SK-MEL-5 (cell line): ENCODE results near the gene SYTL5. TPM values are rescaled to one million over a fixed set of nuclear protein-coding genes. Genes with fewer than 3 reads are reported as not detected.

Experiments
- DNase-seq: peaks from one replicate; pipeline ENCODE4 v3.0.0-alpha.2; 2016; ENCODE audit warnings: low read depth, low spot score
- in situ Hi-C: cut with HindIII; loops from 2 replicates; pipeline ENCODE4 v1.10.0; 2016; ENCODE audit warnings: low sequenced_read_pairs, high pct_unique_total_duplicates, low pct_unique_long_range_greater_than_20kb
- total RNA-seq: library from RNA; depleted of rRNA; stranded (reverse); fragments of >200 nt; shearing (Covaris generic); gene quantifications from 2 replicates; pipeline ENCODE4 v1.2.3, GENCODE V29; 2014

SYTL5 gene
- total RNA-seq, 1 experiment from 2014 or later, result 69.1 TPM

DNA sequence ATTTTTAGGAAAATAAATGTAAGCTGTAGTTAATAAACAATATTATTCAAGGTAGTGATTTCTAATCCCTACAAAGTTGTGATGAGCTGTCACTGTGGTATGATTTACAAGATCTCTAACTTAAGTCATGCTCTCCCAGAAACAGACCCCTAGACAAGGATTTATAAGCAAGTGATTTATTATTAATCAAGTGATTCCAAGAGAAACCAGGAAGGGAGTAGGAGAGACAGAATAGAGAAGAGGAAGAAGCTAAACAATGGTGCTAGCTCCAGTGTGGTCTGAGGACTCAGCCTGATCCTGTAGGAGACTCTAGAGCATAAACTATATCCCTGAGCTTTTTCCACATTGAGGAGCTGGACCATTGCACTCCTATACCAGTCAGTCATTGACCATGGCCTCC, 73.1 kb downstream of the SYTL5 start:
- DNase-seq, result no peak
- in situ Hi-C loops, result no loop called here

DNA sequence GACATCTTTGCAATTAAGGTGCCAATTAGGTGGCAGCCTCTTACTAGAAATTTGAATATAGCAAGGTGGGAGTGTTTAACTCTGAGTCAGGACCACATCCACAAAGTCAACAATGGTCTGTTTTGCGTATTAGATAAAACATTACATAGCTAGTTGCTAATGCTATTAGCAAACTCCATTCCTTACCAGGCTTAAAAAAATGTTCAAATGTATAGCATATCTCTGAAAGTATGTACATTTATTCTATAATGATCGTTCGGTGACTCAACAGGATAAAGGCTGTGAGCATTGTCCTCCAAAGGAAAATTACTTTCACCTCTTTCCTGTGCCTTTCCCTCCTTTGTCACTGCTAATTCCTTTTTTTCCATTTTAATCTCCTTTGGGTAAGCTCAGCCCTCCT, 74.5 kb downstream of the SYTL5 start:
- DNase-seq, result no peak
- in situ Hi-C loops, result no loop called here

DNA sequence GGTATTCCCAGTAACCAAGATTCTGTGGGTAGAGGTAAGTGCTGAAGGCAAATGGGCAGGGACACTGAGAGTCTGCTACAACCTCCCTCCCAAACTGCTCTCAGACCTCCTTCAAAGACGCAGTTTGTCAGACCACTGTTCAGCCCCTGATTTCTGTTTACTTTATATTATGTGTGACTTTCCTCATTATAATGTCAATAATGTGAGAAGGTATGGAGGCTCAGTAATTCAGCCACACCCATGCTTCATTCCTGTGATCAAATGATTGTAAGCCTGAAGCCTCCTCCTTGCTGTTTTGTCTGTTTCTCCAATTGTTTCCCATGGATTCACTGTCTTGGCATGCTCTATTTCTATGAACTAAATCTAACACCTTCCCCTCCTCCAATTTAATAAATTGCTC, 75.6 kb downstream of the SYTL5 start:
- in situ Hi-C loops, result no loop called here
- DNase-seq, result no peak

DNA sequence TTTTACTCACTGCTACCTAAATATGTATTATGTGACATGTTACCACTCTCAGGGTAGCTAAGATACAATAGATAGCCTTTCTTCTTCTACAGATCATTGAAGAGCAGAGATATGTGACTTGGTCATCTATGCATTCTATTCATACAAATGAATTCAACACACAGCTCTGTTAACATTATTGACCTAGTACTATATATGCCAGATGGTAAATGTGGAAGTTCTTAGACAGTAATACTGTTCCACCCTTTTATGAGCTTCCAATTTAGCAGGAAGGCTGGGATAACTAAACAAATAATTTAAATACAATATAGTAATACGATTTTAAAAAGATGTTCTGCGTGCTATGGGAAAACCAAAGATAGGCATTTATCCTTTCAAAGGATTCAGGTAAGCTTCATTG, 76.0 kb downstream of the SYTL5 start:
- in situ Hi-C loops, result no loop called here
- DNase-seq, result no peak

DNA sequence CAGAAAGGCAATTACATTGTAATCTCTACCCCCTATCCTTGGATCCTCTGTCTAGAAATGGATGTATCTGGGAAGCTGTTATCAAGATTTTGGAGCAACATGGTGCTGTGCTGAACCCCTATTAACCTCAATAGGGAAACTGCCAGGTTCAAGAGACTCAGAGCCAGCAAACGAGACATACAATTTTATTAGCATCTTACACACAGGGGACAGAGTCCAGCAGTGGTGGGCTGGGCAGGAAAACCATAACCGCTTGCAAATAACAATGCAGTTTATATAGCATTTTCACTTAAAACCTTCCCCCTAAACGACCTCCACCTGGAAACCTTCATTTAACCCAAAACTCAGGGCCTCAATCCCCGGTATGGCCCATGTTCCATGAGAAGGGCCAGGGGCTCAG, 79.5 kb downstream of the SYTL5 start:
- DNase-seq, result no peak
- in situ Hi-C loops, result no loop called here

DNA sequence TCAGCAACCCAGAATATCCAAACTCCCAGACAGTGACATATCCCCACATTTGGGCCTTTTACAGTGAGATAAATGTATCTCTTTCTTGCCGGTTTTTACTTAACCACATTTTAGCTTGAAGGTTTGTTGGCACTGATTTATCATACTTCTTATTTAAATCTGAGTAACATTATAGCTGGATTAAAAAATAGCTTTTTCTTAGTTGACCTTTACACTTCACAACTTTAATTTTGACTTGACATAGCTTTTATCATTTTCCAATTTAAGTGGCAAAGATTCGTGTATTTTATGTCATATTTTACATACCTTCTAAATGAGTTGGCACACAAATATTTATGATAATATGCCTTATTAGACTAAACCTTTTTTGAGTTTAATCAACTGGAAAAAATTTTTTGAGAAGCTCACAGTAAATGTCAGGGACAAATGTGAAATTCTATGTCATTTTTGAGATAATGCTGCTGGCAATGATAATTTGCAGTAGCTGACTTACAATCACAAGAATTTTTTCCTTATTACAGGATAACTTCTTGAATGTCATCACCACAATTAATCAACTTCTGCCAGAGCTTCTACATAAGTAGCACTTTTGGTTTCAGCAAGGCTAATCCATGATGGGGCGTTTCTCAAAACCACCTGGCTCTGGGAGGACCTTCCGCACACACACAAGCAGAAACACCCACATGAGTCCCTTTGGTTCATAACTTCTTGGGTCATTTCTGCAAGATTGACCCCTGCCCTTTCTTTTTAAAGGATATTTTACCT, 80.3 kb downstream of the SYTL5 start:
- DNase-seq, result no peak
- in situ Hi-C loops, result no loop called here

DNA sequence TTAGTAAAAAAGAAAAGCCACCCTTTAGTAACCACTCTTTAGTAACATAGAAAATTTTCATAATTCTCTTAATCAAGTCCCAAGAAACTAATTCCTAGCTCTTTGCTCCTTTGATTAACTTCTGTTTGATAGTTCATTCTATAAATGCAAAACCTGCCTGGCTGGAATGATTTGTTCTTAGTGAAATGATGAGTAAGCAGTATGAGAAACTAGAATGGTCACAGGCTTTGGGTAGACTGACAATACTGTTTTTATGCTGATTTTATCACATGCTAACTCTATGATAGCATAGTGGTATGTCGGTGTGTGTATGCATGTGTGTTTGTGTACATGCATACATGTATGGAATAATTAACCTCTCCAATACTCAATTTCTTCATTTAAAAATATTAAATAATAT, 81.2 kb downstream of the SYTL5 start:
- DNase-seq, result no peak
- in situ Hi-C loops, result no loop called here

DNA sequence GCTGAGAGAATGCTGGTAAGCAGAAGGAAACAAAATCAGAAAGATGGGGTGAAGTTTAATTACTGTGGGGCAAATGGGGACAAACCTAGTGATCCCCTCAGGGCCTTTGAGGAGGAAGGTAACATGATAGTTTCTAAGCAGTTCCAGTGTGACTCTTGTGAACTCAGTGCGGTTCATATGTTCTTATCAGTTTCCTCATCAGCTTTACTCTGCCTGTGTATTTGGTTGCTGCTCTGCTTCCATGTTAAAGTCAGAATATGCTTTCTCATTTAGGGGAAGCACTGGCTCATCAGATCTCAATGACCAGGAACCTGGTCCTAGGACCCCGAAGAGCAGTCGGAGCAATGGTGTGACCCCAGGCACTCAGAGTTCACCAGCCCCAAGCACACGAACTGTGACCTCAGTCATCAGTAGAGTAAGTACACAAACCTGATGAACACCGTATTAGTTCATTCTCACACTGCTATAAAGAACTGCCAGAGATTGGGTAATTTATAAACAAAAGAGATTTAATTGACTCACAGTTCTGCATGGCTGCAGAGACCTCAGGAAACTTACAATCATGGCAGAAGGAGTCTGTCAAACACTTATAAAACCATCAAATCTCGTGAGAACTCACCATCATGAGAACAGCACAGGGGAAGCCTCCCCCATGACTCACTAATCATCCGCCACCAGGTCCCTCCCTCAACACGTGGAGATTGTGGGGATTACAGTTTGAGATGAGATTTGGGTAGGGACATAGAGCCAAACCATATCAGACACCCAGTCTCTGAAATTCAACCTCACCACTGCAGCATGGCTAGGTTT, 83.0 kb downstream of the SYTL5 start:
- DNase-seq, result peak; percentile 0
- in situ Hi-C loops, result no loop called here

DNA sequence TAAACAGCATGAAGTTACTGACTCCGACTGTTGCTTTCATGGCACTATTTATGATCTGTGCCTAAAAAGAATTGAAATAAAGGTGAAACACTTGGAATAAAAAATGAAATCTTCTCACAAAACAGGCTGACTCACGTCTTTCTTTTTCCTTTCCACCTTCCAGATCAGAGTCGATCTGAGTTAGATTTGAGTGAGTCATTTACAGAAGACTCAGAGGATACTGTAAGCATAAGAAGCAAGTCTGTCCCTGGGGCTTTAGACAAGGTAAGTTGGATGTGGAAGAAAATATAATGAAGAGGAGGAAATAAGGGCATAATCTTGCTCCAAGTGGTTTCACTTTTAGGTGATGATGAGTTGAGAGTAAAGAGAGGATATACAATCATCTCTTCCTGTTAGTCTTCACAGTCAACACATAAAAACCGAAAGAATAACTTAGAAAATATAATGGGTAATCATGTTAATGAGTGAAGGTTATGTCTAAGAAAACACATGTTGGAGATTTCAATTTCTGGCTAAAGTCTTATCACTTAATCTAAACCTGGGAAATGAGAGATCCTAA, 89.7 kb downstream of the SYTL5 start:
- peak; percentile 0 for DNase-seq
- in situ Hi-C loops, result no loop called here

DNA sequence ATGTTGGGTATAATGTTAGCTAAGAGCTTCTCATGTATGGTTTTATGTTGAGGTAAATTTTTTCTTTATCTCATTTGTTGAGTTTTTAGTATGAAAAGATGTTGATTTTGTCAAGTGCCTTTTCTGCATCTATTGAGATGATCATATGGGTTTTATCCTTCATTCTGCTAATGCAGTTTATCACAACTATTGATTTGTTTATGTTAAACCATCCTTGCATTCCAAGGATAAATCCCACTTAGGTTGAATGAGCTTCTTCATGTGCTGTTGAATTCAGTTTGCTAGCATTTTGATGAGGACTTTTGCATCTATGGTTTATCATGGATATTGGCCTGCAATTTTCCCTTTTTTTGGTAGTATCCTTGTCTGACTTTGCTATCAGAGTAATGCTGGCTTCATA, 93.3 kb downstream of the SYTL5 start:
- in situ Hi-C loops, result no loop called here

DNA sequence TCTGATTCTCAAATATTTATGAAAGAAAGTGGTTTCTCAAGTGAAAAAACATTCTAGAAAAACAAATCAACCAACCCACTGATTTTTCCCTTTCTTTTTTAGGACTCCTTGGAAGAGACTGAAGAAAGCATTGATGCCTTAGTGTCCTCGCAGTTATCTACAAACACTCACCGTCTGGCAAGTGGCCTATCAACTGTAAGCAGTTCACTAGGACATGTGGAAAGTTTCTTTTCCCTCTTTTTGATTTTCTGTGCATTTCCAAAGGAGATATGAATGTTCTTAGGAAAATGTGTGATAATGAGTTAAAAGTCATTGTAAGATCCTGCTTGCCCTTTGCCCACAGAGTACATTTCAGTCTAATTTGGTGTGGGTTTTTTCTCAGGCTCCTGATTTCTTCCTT, 95.9 kb downstream of the SYTL5 start:
- in situ Hi-C loops, result no loop called here

More for the DNA sequence above, 93.3 kb downstream of the SYTL5 start:
- no peak for DNase-seq

DNA sequence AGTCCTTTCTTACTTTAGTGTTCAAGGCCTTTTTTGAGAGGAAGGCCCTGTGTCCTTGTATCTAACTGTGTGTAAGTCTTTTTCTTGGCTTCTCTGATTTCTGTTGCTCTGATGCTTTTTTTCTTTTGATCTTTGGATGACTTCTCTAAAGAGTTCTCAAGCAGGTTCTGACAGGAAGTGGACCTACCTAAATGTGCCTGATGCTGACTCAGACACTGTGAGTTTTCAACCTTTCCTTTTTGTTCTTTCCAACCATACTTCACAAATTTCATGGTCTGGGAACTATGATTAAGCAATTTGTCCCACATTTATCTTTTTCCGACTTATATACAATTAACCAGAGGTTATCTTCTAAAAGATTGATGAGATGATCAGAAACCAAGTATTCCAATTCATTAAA, 96.5 kb downstream of the SYTL5 start:
- no peak for DNase-seq
- in situ Hi-C loops, result no loop called here

More for the DNA sequence above, 95.9 kb downstream of the SYTL5 start:
- DNase-seq, result no peak

DNA sequence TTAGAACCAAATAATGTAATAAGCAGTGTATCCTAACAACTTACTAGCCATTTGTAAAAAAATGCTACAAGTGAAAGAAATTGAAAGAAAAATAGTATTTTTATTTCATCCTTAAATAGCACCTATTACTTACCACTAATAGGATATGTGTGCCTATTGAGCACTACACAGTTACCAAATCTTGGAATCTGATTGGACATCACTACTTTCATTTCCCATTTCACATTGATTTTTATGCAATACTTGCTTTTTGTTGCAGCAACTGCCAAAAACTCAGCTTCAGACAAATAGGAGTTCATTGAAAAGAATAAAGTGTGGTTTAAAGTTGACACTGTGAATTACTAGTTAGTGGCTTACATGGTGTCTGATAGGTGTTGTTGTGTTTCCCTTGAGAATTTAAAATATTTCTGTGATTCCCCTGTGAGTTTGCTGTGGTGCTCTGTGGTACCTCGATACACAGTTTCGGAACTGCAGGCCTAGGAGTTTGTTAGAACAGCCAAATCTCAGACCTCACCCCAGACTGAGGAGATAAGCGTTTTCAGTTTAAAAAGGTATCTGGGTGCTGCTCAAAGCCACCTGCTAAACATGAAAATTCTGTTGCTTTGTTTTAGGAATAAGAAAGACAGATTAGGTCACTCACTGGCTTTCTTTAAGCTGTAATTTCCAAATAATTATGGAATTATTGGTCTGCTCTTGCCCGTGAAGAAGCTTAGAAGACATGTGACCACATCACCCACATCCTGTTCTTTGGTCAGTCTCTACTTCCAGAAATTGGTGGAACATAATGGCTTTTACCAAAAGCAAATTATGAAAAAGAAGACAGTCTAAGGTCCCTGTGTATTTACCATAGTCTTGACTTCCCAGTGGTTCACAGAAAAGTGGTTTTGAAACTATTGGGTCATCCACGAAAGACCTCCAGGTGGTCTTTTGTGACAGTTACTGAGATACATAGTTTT, 97.8 kb downstream of the SYTL5 start:
- no peak for DNase-seq
- in situ Hi-C loops, result no loop called here

DNA sequence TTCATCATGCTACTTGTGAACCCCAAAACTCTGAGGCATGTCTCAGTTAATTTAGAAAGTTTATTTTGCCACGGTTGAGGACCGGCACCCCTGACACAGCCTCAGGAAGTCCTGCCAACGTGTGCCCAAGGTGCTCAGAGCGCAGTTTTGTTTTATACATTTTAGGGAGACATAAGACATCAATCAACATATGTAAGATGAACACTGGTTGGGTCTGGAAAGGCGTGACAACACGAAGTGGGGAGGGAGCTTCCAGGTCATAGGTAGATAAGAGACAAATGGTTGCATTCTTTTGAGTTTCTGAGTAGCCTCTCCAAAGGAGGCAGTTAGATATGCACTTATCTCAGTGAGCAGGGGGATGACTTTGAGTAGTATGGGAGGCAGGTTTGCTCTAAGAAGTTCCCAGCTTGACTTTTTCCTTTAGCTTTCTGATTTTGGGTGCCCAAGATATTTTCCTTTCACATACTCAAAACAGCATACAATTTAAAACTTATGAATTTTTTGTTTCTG, 98.9 kb downstream of the SYTL5 start:
- no peak for DNase-seq
- in situ Hi-C loops, result no loop called here

DNA sequence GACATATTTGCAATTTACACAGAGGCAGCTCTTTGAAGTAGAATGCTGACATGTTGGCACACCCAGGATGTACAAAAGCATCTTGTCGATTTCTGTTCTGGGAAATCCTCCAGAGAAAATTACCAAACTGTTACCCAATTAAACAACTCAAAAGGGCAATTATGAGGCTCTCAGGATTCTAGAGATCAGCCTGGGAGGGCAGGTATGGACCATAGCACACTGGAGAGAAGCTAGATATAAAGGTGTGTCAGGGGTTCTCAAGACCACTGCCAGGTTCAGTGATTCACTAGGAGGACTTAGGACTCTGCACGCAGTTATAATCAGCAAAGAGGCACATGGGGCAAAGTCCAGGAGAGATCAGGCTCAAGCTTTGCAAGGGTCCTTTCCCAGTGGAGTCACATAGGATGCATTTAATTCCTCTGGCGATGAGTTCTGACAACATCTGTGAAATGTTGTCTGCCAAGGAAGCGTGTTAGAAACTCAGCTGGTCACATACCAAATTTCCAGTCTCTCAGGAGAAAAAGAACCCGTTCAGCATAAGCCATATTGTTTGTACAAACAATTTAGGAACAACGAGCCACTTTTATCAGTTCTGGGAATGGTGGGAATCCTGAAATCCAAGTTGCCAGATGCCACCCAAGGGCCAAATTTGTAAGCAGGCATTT, 100.8 kb downstream of the SYTL5 start:
- no peak for DNase-seq
- in situ Hi-C loops, result no loop called here

DNA sequence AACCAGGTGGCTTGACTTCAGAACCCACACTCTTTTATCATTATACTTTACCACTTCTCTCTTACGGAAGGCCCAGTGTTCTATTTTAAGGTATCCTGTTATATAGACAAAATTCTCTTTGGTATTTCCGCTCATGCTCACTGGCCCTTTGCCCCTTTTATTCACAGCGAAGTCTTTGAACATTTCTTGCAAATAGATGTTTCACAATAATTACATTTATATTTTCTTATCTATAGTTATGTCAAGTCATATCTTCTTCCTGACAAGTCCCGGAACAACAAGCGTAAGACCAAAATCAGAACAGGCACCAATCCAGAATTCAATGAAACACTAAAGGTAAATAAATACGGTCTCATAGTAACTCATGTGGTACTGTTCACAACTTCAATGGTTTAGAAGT, 102.0 kb downstream of the SYTL5 start:
- in situ Hi-C loops, result no loop called here
- DNase-seq, result no peak
